ENCODE results near the gene CDH4. TPM values are rescaled to one million over a fixed set of nuclear protein-coding genes. Genes with fewer than 3 reads are reported as not detected.

Gene CDH4
- total RNA-seq, 1 donor from 2014 or later: 39.7 TPM

- Histone ChIP-seq H3K36me3 (ENCODE audit: control insufficient read depth, insufficient read depth, low read length) (no peaks in the 10 kb centered on the region), H3K27me3 (ENCODE audit: control insufficient read depth, insufficient read depth, low read length) (no peaks in the 10 kb centered on the region), H3K4me3 (ENCODE audit: low read depth, low read length) (no peak overlapping the region)
- no peak for DNase-seq (ENCODE audit: low read depth)
- no peak for TF ChIP-seq CTCF (IDR thresholded peaks at IDR 0.05; ENCODE audit: insufficient read depth, low read length, poor library complexity, severe bottlenecking)
Measured at GRCh38 chr20:61295682-61296628, 43.9 kb downstream of the CDH4 start.

GRCh38 chr20:61296629-61297019, 44.6 kb downstream of the CDH4 start:
- Histone ChIP-seq H3K4me3 (ENCODE audit: low read depth, low read length) (no peak overlapping the region), H3K27me3 (ENCODE audit: control insufficient read depth, insufficient read depth, low read length) (no peaks in the 10 kb centered on the region), H3K36me3 (ENCODE audit: control insufficient read depth, insufficient read depth, low read length) (no peaks in the 10 kb centered on the region)
- no peak for TF ChIP-seq CTCF (IDR thresholded peaks at IDR 0.05; ENCODE audit: insufficient read depth, low read length, poor library complexity, severe bottlenecking)
- no peak for DNase-seq (ENCODE audit: low read depth)

GRCh38 chr20:61297491-61297890, 45.4 kb downstream of the CDH4 start:
- TF ChIP-seq CTCF (IDR thresholded peaks at IDR 0.05; ENCODE audit: insufficient read depth, low read length, poor library complexity, severe bottlenecking): no peak
- Histone ChIP-seq H3K36me3 (ENCODE audit: control insufficient read depth, insufficient read depth, low read length) (no peaks in the 10 kb centered on the region), H3K4me3 (ENCODE audit: low read depth, low read length) (no peak overlapping the region), H3K27me3 (ENCODE audit: control insufficient read depth, insufficient read depth, low read length) (no peaks in the 10 kb centered on the region)
- DNase-seq (ENCODE audit: low read depth): no peak

GRCh38 chr20:61297986-61298385, 45.9 kb downstream of the CDH4 start:
- Histone ChIP-seq H3K27me3 (ENCODE audit: control insufficient read depth, insufficient read depth, low read length) (no peaks in the 10 kb centered on the region), H3K36me3 (ENCODE audit: control insufficient read depth, insufficient read depth, low read length) (no peaks in the 10 kb centered on the region), H3K4me3 (ENCODE audit: low read depth, low read length) (no peak overlapping the region)
- no peak for DNase-seq (ENCODE audit: low read depth)
- TF ChIP-seq CTCF (IDR thresholded peaks at IDR 0.05; ENCODE audit: insufficient read depth, low read length, poor library complexity, severe bottlenecking): no peak

GRCh38 chr20:61298661-61299060, 46.6 kb downstream of the CDH4 start:
- no peak overlapping the region for H3K4me3 ChIP-seq (ENCODE audit: low read depth, low read length)
- no peak for DNase-seq (ENCODE audit: low read depth)
- H3K36me3 ChIP-seq (ENCODE audit: control insufficient read depth, insufficient read depth, low read length): no peaks in the 10 kb centered on the region
- TF ChIP-seq CTCF (IDR thresholded peaks at IDR 0.05; ENCODE audit: insufficient read depth, low read length, poor library complexity, severe bottlenecking): no peak
- no peaks in the 10 kb centered on the region for H3K27me3 ChIP-seq (ENCODE audit: control insufficient read depth, insufficient read depth, low read length)
